Measurements from ENCODE around the gene NAV2. TPM values are rescaled to one million over a fixed set of nuclear protein-coding genes. Genes with fewer than 3 reads are reported as not detected.

The NAV2 gene
- total RNA-seq, 2 donors from 2014 or later = 21.3 to 45.3 TPM

DNA sequence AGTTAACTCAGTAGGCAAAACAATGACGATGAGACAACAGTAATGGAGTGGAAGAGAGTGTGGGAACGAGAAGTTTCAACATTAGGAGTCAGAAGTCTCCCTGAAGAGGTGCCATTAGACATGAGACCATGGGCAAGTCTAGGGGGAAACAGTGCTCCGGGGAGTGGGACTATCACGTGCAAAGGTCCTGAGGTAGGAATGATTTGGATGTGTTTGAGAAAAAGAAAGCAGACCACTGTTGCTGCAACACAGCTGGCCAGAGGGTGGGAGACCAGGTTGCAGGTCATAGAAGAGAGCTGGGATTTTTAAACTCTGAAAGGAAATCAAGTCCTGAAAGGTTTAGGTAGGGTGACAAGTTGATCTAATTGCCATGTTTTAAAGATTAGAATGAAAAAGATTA lies 63.0 kb downstream of the NAV2 start:
- Histone ChIP-seq H3K9ac (ENCODE audit: low read depth in 2 of 2, low read length in 2 of 2) (no peak overlapping the region), H3K4me3 (no peak overlapping the region), H3K27me3 (no peaks in the 10 kb centered on the region), H3K36me3 (no peaks in the 10 kb centered on the region), H3K9me3 (no peaks in the 10 kb centered on the region), H3K27ac (no peak overlapping the region), H3K4me1 (no peaks in the 10 kb centered on the region)
- TF ChIP-seq, protein P1, sequence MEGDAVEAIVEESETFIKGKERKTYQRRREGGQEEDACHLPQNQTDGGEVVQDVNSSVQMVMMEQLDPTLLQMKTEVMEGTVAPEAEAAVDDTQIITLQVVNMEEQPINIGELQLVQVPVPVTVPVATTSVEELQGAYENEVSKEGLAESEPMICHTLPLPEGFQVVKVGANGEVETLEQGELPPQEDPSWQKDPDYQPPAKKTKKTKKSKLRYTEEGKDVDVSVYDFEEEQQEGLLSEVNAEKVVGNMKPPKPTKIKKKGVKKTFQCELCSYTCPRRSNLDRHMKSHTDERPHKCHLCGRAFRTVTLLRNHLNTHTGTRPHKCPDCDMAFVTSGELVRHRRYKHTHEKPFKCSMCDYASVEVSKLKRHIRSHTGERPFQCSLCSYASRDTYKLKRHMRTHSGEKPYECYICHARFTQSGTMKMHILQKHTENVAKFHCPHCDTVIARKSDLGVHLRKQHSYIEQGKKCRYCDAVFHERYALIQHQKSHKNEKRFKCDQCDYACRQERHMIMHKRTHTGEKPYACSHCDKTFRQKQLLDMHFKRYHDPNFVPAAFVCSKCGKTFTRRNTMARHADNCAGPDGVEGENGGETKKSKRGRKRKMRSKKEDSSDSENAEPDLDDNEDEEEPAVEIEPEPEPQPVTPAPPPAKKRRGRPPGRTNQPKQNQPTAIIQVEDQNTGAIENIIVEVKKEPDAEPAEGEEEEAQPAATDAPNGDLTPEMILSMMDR (IDR thresholded peaks at IDR 0.05) = no peak
- no peak for DNase-seq
- intact Hi-C loops (cut with DNase I) = no loop called here

DNA sequence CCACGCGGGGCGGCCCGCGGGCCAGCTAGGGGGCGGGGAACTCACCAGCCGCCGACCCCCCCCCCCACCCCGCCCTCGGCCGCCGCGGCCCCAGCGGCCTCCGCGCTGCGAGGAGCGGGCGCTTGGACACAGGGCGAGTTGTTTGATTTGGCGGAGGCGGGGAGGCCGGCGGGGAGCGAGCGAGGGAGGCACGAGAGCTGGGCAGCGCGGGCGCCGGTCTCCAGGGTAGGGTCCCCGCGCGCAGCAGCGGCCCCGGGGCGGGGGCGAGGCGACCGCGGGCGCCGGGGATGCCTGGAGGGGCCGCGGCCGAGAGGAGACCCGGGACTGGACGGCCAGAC lies 64.4 kb downstream of the NAV2 start:
- H3K9ac ChIP-seq (ENCODE audit: low read depth in 2 of 2, low read length in 2 of 2) = peak overlapping the region in 1 of 2 donors; percentile 64
- no peaks in the 10 kb centered on the region for H3K9me3 ChIP-seq
- no peaks in the 10 kb centered on the region for H3K36me3 ChIP-seq
- no peaks in the 10 kb centered on the region for H3K4me1 ChIP-seq
- DNase-seq = peak; percentile 51
- TF ChIP-seq, protein P1 (IDR thresholded peaks at IDR 0.05) = no peak
- intact Hi-C loops (cut with DNase I) = no loop called here
- no peaks in the 10 kb centered on the region for H3K27me3 ChIP-seq
- H3K27ac ChIP-seq = no peak overlapping the region
- peak overlapping the region; percentile 53 for H3K4me3 ChIP-seq

DNA sequence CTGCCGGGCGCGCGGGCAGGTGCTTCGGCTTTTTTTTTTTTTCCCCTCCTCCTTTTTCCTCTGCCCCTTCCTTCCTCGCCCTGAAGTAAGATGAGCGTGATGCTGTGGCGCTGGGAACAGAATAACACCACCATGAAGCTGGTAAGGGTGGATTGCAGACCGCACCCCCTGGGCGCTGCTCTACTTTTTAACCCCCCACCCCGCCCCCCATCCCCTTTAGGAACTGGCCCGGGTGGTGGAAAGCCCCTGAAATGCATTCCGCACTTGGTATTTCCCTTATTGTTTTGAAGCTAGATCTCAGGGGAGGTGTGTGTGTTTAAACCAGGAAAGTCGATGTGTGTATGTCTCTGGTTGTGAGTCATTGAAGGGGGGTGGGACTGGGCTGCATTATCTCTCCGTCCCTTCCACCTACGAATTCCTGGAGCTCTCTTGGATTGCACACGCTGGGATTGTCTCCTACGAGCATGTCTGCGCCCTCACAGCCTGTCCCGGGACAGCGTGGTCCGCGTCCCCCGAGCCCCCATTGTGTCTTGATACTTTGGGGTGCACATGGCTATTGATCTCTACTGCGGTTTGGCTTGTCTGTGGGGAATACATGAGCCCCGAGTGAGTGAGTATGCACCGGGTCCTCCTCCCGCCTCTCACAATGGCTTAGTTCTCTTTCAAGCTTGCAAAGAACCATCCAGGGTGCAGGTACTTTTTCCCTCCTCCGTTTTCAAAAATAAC lies 64.9 kb downstream of the NAV2 start:
- H3K27ac ChIP-seq = no peak overlapping the region
- DNase-seq = peak; percentile 52

DNA sequence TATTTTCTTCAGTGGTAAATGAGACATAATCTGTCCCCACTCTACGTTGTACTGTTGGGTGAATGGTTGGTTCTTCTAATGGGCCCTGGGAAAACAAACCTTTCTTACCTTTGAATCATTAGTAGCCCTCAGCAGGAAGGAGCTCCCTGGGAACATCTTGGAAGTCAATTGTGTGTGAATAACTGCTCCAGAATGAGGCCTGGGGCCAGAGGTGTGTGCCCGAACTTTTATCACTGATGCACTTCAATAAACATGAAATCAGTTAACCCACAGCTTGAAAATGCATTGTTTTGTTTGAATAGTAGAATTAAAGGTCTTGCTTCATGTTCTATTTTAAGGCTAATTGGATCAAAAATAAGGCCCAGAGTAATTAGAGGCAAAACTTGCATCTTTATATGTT lies 67.1 kb downstream of the NAV2 start:
- H3K27me3 ChIP-seq = no peaks in the 10 kb centered on the region
- no peak overlapping the region for H3K9ac ChIP-seq (ENCODE audit: low read depth in 2 of 2, low read length in 2 of 2)
- H3K27ac ChIP-seq = no peak overlapping the region
- TF ChIP-seq, protein P1 (IDR thresholded peaks at IDR 0.05) = no peak
- H3K4me3 ChIP-seq = no peak overlapping the region
- intact Hi-C loops (cut with DNase I) = no loop called here
- H3K9me3 ChIP-seq = no peaks in the 10 kb centered on the region
- no peaks in the 10 kb centered on the region for H3K36me3 ChIP-seq
- DNase-seq = no peak
- H3K4me1 ChIP-seq = no peaks in the 10 kb centered on the region

More for the DNA sequence above, 64.9 kb downstream of the NAV2 start:
- no peaks in the 10 kb centered on the region for H3K4me1 ChIP-seq
- TF ChIP-seq, protein P1 (IDR thresholded peaks at IDR 0.05) = no peak
- intact Hi-C loops (cut with DNase I) = no loop called here
- peak overlapping the region in 1 of 2 donors; percentile 64 for H3K9ac ChIP-seq (ENCODE audit: low read depth in 2 of 2, low read length in 2 of 2)
- H3K27me3 ChIP-seq = no peaks in the 10 kb centered on the region
- H3K9me3 ChIP-seq = no peaks in the 10 kb centered on the region
- no peaks in the 10 kb centered on the region for H3K36me3 ChIP-seq
- H3K4me3 ChIP-seq = peak overlapping the region; percentile 53

DNA sequence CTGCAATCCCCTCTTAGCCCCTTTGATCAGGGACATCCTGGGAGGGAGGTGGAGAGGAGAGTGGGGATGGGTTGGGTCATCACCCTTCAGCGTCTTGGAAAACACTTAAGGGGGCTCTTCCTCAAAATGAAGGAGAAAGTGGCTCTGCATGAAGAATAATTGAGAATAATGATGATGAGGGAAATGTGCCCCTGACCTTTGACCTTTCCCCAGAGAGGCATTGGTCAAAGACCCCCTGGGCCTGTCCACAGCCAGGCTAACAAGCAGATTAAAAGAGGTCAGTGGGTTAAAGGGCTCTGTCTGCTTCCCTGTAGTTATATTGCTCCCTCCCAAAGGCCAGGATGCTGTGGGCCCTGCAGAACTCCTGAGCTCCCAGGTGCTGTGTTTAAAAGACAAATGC lies 68.7 kb downstream of the NAV2 start:
- intact Hi-C loops (cut with DNase I) = no loop called here
- no peaks in the 10 kb centered on the region for H3K4me1 ChIP-seq

More for the DNA sequence above, 68.7 kb downstream of the NAV2 start:
- Histone ChIP-seq H3K9me3 (no peaks in the 10 kb centered on the region), H3K27ac (no peak overlapping the region), H3K4me3 (no peak overlapping the region), H3K27me3 (no peaks in the 10 kb centered on the region), H3K36me3 (no peaks in the 10 kb centered on the region), H3K9ac (ENCODE audit: low read depth in 2 of 2, low read length in 2 of 2) (no peak overlapping the region)
- TF ChIP-seq, protein P1 (IDR thresholded peaks at IDR 0.05) = no peak
- DNase-seq = no peak

Measured in colonic mucosa (tissue), 4 donors.